ENCODE results near the gene C1QTNF6. TPM values are rescaled to one million over a fixed set of nuclear protein-coding genes. Genes with fewer than 3 reads are reported as not detected.

C1QTNF6 gene
- total and polyA plus RNA-seq, 10 of the 15 experiments (the other 5 are each of a cell fraction or from before 2014, with no cell fraction given): 0.16 to 4.1 (median 1.3) TPM

DNA sequence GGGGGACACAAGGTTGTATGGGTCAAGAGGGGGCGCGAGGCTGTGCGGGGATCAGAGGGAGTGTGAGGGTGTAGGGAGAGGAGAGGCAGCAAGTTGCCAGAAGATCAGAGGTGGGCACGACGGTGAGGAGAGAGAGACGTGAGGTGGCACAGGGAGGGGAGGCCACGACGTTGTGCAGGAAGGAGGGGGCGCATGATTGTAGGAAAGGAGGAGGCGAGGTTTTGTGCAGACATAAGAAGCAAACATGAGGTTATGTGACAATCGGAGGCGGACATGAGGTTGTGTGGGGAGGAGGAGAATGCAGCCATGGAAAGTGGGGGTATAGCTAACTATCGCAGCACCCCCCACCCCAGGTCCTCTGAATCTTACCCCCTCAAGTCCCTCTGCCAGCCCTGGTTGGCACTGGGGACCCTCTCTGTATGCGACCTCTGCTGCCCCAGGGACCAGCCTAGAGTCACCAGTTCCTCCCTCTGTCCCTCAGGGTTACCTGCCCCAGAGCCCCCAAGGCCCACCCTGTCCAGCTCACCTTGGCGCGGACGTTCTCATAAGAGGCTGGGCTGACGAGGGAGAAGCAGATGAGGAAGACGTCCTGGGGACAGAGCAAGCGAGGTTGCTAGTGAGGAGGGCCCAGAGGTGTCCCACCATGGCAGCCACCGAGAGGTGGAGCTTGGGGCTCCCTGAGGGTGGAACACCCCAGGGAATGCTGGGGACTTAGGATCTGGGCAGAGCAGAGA, 43.5 kb upstream of the C1QTNF6 start:
- no peak overlapping the region for H2AFZ ChIP-seq (ENCODE audit: control insufficient read depth, low read depth, low read length)
- no peak for FAIRE-seq
- TF ChIP-seq POLR2A (IDR thresholded peaks at IDR 0.05; ENCODE audit: low read depth, low read length) (peak; percentile 48; the same call in 1 of the 2 replicates), JUNB (IDR thresholded peaks at IDR 0.05) (no peak), HDGF (IDR thresholded peaks at IDR 0.05) (peak; percentile 95)
- TF ChIP-seq, protein P1, sequence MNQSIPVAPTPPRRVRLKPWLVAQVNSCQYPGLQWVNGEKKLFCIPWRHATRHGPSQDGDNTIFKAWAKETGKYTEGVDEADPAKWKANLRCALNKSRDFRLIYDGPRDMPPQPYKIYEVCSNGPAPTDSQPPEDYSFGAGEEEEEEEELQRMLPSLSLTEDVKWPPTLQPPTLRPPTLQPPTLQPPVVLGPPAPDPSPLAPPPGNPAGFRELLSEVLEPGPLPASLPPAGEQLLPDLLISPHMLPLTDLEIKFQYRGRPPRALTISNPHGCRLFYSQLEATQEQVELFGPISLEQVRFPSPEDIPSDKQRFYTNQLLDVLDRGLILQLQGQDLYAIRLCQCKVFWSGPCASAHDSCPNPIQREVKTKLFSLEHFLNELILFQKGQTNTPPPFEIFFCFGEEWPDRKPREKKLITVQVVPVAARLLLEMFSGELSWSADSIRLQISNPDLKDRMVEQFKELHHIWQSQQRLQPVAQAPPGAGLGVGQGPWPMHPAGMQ (IDR thresholded peaks at IDR 0.05; ENCODE audit: borderline replicate concordance): no peak
- WGBS (ENCODE audit: insufficient coverage, insufficient replicate concordance, low lambda C conversion rate, missing lambda C conversion rate): 35% methylated on average over 16 of the region's 21 CpGs
- peak overlapping the region; percentile 100 for H3K27ac ChIP-seq (ENCODE audit: control insufficient read depth, insufficient read depth)
- in situ Hi-C loops (cut with MboI): no loop called here
- RAD21 ChIA-PET (ENCODE audit: unreplicated experiment): interaction anchor here (1.3 to 4.6 kb wide), 7 partner anchors 9 to 68 kb away, joined by 4 to 99 read pairs (median 21); partner anchors contain the start of gene RAC2
- SMC1A ChIA-PET (ENCODE audit: uncharacterized antibody, unreplicated experiment): interaction anchor here (1.1 to 6.5 kb wide), 4 partner anchors 9 to 28 kb away, joined by 6 to 109 read pairs (median 46); partner anchors contain the start of gene RAC2
- CTCF ChIA-PET: interaction anchor here (1.9 to 5.3 kb wide), 7 partner anchors 8 to 70 kb away, joined by 9 to 84 read pairs (median 17); partner anchors contain the start of gene RAC2
- peak overlapping the region; percentile 31 for H3K4me3 ChIP-seq
- POLR2A ChIA-PET: interaction anchor here (0.9 to 5.8 kb wide), 7 partner anchors 11 to 70 kb away, joined by 5 to 140 read pairs (median 9); partner anchors contain the start of gene RAC2
- H3K36me3 ChIP-seq (ENCODE audit: control insufficient read depth in 2 of 2, insufficient read depth in 2 of 2, low read length in 1 of 2): peaks cover 41 to 51% of the 10 kb centered on the region in 2 experiments
- no peaks in the 10 kb centered on the region for H3K27me3 ChIP-seq (replicated peaks in 1 of 2; ENCODE audit: control insufficient read depth in 2 of 2, insufficient read depth in 2 of 2, low read length in 1 of 2)
- DNase-seq (ENCODE audit: low read depth, low spot score): no peak
- H3K4me2 ChIP-seq (ENCODE audit: control insufficient read depth, insufficient read depth): peak overlapping the region; percentile 79
- peaks cover 8% of the 10 kb centered on the region; the same call in 1 of the 2 replicates for H4K20me1 ChIP-seq (ENCODE audit: control insufficient read depth, insufficient read depth)
- peaks cover 83% of the 10 kb centered on the region for H3K4me1 ChIP-seq (ENCODE audit: control insufficient read depth, insufficient read depth, low read length)
- H3K9ac ChIP-seq (ENCODE audit: control insufficient read depth, insufficient read depth, low read length): peak overlapping the region; percentile 31
- H3K79me2 ChIP-seq (ENCODE audit: control insufficient read depth, insufficient read depth, low read length): peaks cover 55% of the 10 kb centered on the region
- intact Hi-C loops (cut with micrococcal nuclease; ENCODE audit: unreplicated experiment): no loop called here
- ATAC-seq: no peak
- BruUV-seq (replicated peaks): no TSS peak
- H3K9me3 ChIP-seq (replicated peaks; ENCODE audit: control insufficient read depth, insufficient read depth, low read length): no peaks in the 10 kb centered on the region

Measured in GM12878 (cell line).